ENCODE measurements around the gene SRP72. TPM values are rescaled to one million over a fixed set of nuclear protein-coding genes. Genes with fewer than 3 reads are reported as not detected.

The SRP72 gene
- total RNA-seq, 1 experiment from 2014 or later = 146 TPM

DNA sequence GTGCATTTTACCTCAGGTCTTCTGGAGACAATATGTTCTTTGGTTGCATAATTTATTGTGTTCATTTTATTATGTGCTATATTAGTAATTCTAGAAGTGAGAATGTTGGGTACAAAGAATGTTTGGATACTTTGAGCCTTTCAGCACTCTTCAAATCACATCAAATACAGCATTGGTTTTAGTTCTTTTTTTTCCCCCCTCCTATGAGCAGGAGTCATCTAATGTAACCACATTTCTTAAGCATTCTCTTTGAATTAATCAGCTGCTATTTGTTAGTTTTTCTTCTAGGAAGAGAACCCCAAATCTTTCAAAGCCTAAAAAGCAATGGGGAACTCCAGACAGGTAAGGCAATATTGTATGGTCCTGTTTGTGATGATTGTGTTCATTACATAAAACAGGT, 84.9 kb downstream of the SRP72 start:
- intact Hi-C loops (cut with micrococcal nuclease) = no loop called here
- ATAC-seq = no peak
- DNase-seq (ENCODE audit: low read depth, low spot score) = no peak
- TF ChIP-seq SRF (IDR thresholded peaks at IDR 0.05; ENCODE audit: low read depth) = no peak
- TF ChIP-seq SIN3A (IDR thresholded peaks at IDR 0.05; ENCODE audit: low read depth) = no peak
- TF ChIP-seq, protein P1, sequence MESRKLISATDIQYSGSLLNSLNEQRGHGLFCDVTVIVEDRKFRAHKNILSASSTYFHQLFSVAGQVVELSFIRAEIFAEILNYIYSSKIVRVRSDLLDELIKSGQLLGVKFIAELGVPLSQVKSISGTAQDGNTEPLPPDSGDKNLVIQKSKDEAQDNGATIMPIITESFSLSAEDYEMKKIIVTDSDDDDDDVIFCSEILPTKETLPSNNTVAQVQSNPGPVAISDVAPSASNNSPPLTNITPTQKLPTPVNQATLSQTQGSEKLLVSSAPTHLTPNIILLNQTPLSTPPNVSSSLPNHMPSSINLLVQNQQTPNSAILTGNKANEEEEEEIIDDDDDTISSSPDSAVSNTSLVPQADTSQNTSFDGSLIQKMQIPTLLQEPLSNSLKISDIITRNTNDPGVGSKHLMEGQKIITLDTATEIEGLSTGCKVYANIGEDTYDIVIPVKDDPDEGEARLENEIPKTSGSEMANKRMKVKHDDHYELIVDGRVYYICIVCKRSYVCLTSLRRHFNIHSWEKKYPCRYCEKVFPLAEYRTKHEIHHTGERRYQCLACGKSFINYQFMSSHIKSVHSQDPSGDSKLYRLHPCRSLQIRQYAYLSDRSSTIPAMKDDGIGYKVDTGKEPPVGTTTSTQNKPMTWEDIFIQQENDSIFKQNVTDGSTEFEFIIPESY (IDR thresholded peaks at IDR 0.05; ENCODE audit: extremely low read depth, insufficient replicate concordance, low read length) = no peak
- TF ChIP-seq MAX (IDR thresholded peaks at IDR 0.05) = no peak
- TF ChIP-seq ATF3 (IDR thresholded peaks at IDR 0.05) = no peak
- no peak for TF ChIP-seq REST (IDR thresholded peaks at IDR 0.05; ENCODE audit: low read depth)
- no peak for TF ChIP-seq RAD21 (IDR thresholded peaks at IDR 0.05; ENCODE audit: low read depth)
- TF ChIP-seq ZFX (IDR thresholded peaks at IDR 0.05) = no peak
- no peak for TF ChIP-seq TCF7L2 (IDR thresholded peaks at IDR 0.05; ENCODE audit: borderline replicate concordance, extremely low read depth, insufficient read depth, insufficient read length)
- no peak for TF ChIP-seq SP1 (IDR thresholded peaks at IDR 0.05; ENCODE audit: low read depth)
- TF ChIP-seq YY1 (IDR thresholded peaks at IDR 0.05; ENCODE audit: extremely low read depth, insufficient replicate concordance, low read depth, low read length) = no peak
- TF ChIP-seq, protein P2, sequence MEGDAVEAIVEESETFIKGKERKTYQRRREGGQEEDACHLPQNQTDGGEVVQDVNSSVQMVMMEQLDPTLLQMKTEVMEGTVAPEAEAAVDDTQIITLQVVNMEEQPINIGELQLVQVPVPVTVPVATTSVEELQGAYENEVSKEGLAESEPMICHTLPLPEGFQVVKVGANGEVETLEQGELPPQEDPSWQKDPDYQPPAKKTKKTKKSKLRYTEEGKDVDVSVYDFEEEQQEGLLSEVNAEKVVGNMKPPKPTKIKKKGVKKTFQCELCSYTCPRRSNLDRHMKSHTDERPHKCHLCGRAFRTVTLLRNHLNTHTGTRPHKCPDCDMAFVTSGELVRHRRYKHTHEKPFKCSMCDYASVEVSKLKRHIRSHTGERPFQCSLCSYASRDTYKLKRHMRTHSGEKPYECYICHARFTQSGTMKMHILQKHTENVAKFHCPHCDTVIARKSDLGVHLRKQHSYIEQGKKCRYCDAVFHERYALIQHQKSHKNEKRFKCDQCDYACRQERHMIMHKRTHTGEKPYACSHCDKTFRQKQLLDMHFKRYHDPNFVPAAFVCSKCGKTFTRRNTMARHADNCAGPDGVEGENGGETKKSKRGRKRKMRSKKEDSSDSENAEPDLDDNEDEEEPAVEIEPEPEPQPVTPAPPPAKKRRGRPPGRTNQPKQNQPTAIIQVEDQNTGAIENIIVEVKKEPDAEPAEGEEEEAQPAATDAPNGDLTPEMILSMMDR (IDR thresholded peaks at IDR 0.05 in 2 of 3, conservative IDR thresholded peaks at IDR 0.05 in 1 of 3; ENCODE audit: borderline replicate concordance in 1 of 3, insufficient read depth in 1 of 3, low read depth in 2 of 3, low read length in 2 of 3) = no peak
- no peak for TF ChIP-seq JUND (IDR thresholded peaks at IDR 0.05)
- no peak for TF ChIP-seq EZH2phosphoT487 (IDR thresholded peaks at IDR 0.05; ENCODE audit: borderline replicate concordance)
- TF ChIP-seq CBX3 (IDR thresholded peaks at IDR 0.05; ENCODE audit: low read depth) = no peak
- no peak for TF ChIP-seq FOSL1 (IDR thresholded peaks at IDR 0.05; ENCODE audit: low read depth)
- TF ChIP-seq EGR1 (IDR thresholded peaks at IDR 0.05; ENCODE audit: low read depth) = no peak
- TF ChIP-seq CEBPB (IDR thresholded peaks at IDR 0.05; ENCODE audit: low read depth) = no peak
- no peak for TF ChIP-seq EZH2 (IDR thresholded peaks at IDR 0.05)
- TF ChIP-seq ZNF274 (IDR thresholded peaks at IDR 0.05; ENCODE audit: low read depth, low read length) = no peak
- Histone ChIP-seq H3K9ac (ENCODE audit: low read length) (no peak overlapping the region), H2AFZ (ENCODE audit: low read depth, low read length, poor library complexity, severe bottlenecking) (no peak overlapping the region), H3K27ac (ENCODE audit: low read depth, low read length) (no peak overlapping the region), H3K9me2 (ENCODE audit: insufficient read depth) (no peaks in the 10 kb centered on the region), H3K4me3 (replicated peaks in 1 of 2; ENCODE audit: low read depth in 1 of 2, low read length in 2 of 2) (no peak overlapping the region), H3K36me3 (ENCODE audit: control insufficient read depth in 1 of 2, insufficient read depth in 2 of 2, low read length in 2 of 2) (no peaks in the 10 kb centered on the region), H3K27me3 (ENCODE audit: insufficient read depth, low read length) (no peaks in the 10 kb centered on the region), H3K4me1 (ENCODE audit: control insufficient read depth in 1 of 2, insufficient read depth in 2 of 2, low read length in 2 of 2) (no peaks in the 10 kb centered on the region), H3K79me2 (ENCODE audit: insufficient read depth, low read length) (no peaks in the 10 kb centered on the region), H3K4me2 (ENCODE audit: low read length) (no peak overlapping the region), H4K20me1 (ENCODE audit: insufficient read depth) (no peaks in the 10 kb centered on the region), H3K9me3 (ENCODE audit: control insufficient read depth in 1 of 2, insufficient read depth in 1 of 2, low read depth in 1 of 2, low read length in 2 of 2) (no peaks in the 10 kb centered on the region)
- ChIA-PET RAD21 (ENCODE audit: low non-redundant PET in 1 of 2, low total read pairs in 2 of 2, uncharacterized antibody in 2 of 2, unreplicated experiment in 2 of 2) (no interaction called here), CTCF (no interaction called here), POLR2A (no interaction called here)
- BruUV-seq (replicated peaks) = no TSS peak
